Measurements from ENCODE around the gene PLA2G2C. TPM values are rescaled to one million over a fixed set of nuclear protein-coding genes. Genes with fewer than 3 reads are reported as not detected.

PLA2G2C gene
- total and polyA plus RNA-seq, 2 donors (not counting 3 experiments of a cell fraction or from before 2014, with no cell fraction given) = not detected

- Histone ChIP-seq H2AFZ (ENCODE audit: low read depth, low read length) (no peak overlapping the region), H3K36me3 (ENCODE audit: control insufficient read depth in 2 of 2, extremely low read depth in 1 of 2, insufficient read depth in 2 of 2, low read length in 2 of 2) (no peaks in the 10 kb centered on the region), H3K27ac (ENCODE audit: insufficient read depth, low read depth, low read length) (no peak overlapping the region), H3K4me1 (ENCODE audit: control insufficient read depth, extremely low read depth, insufficient read depth, low read length) (no peaks in the 10 kb centered on the region), H3K4me2 (ENCODE audit: insufficient read depth, low read length) (no peak overlapping the region), H3K79me2 (ENCODE audit: control insufficient read depth, insufficient read depth, low read length) (no peaks in the 10 kb centered on the region), H3K4me3 (replicated peaks in 1 of 3; ENCODE audit: insufficient read depth in 1 of 3, low read depth in 1 of 3, low read length in 3 of 3) (no peak overlapping the region), H3K9me1 (replicated peaks; ENCODE audit: control insufficient read depth, extremely low read depth, insufficient read depth, low read length) (no peaks in the 10 kb centered on the region), H3K9ac (replicated peaks; ENCODE audit: extremely low read depth, insufficient read depth, low read length) (no peak overlapping the region), H3K27me3 (ENCODE audit: control insufficient read depth in 2 of 2, insufficient read depth in 2 of 2, low read length in 2 of 2) (no peaks in the 10 kb centered on the region), H4K20me1 (replicated peaks; ENCODE audit: control insufficient read depth, extremely low read depth, insufficient read depth, low read length) (no peaks in the 10 kb centered on the region), H3K9me3 (replicated peaks; ENCODE audit: control insufficient read depth, insufficient read depth, low read length) (no peaks in the 10 kb centered on the region)
- dilution Hi-C loops (cut with MboI; ENCODE audit: extremely low pct_ligation_motif_present, low sequenced_read_pairs) (no loop called here), intact Hi-C loops (cut with micrococcal nuclease) (no loop called here)
- POLR2A ChIA-PET = no interaction called here
- TF ChIP-seq POLR2AphosphoS5 (IDR thresholded peaks at IDR 0.05; ENCODE audit: insufficient read depth, low read depth, low read length) (no peak), MAX (IDR thresholded peaks at IDR 0.05; ENCODE audit: insufficient read depth, insufficient read length) (no peak), GATA2 (IDR thresholded peaks at IDR 0.05; ENCODE audit: insufficient read depth, insufficient read length, low read depth, low read length) (no peak), CTCF (IDR thresholded peaks at IDR 0.05; ENCODE audit: extremely low read depth in 1 of 2, insufficient read depth in 1 of 2, low read depth in 1 of 2, low read length in 2 of 2) (no peak), JUN (IDR thresholded peaks at IDR 0.05; ENCODE audit: borderline replicate concordance, insufficient read depth, insufficient read length, low read depth) (no peak), FOS (IDR thresholded peaks at IDR 0.05; ENCODE audit: borderline replicate concordance, insufficient read depth, low read length) (no peak), EZH2 (IDR thresholded peaks at IDR 0.05; ENCODE audit: borderline replicate concordance, low read depth, low read length, severe bottlenecking) (no peak), POLR2A (IDR thresholded peaks at IDR 0.05; ENCODE audit: low read depth, low read length) (no peak), MYC (IDR thresholded peaks at IDR 0.05; ENCODE audit: low read depth, low read length) (no peak)
- FAIRE-seq (no peak), DNase-seq (ENCODE audit: low read depth, low spot score) (no peak)
- CTCF ChIA-PET = interaction anchor here (1.0 to 1.9 kb wide), 3 partner anchors 9 to 44 kb away, joined by 3 to 13 read pairs (median 3); no protein-coding TSS in a partner anchor
- no TSS peak for BruUV-seq (replicated peaks)
These were observed 42.4 kb downstream of the PLA2G2C start for GRCh38 chr1:20143734-20144565.

Measured in endothelial cell of umbilical vein (primary cell).